ENCODE data around the gene DARS1.

DARS1 gene

DNA sequence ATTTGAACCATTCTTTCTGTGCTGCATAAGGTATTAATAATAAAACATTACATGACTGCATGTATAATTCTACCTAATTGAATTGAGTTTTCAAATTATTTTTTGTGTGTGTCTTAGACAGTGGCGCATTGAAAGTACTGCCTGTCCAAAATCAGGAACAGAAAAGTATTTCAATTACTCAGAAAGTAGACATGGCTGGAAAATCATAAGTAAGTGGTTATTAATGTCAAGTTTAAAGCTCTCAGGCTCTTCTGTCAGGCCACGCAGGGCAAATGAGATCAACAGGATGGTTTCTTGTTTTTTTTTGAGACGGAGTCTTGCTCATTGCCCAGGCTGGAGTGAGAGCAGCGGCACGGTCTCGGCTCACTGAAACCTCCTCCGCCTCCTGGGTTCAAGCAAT lies 32.4 kb upstream of the DARS1 start:
- Histone ChIP-seq H3K27ac (no peak overlapping the region), H3K36me3 (no peaks in the 10 kb centered on the region), H3K9me3 (peaks cover 4% of the 10 kb centered on the region; the same call in 1 of the 2 replicates), H4K20me1 (no peaks in the 10 kb centered on the region), H3K9ac (no peak overlapping the region), H3K27me3 (no peaks in the 10 kb centered on the region), H3K4me1 (peaks cover 61% of the 10 kb centered on the region), H3K4me3 (no peak overlapping the region), H3K4me2 (no peak overlapping the region)
- no peak for TF ChIP-seq Cebpa-rat (IDR thresholded peaks at IDR 0.05)

GRCh38 chr2:136016836-136017235 lies 31.4 kb upstream of the DARS1 start:
- Histone ChIP-seq H3K9ac (no peak overlapping the region), H3K36me3 (no peaks in the 10 kb centered on the region), H3K9me3 (peaks cover 4% of the 10 kb centered on the region; the same call in 1 of the 2 replicates), H3K4me3 (no peak overlapping the region), H3K4me2 (no peak overlapping the region), H3K4me1 (peaks cover 58% of the 10 kb centered on the region), H3K27ac (no peak overlapping the region), H4K20me1 (no peaks in the 10 kb centered on the region), H3K27me3 (no peaks in the 10 kb centered on the region)
- TF ChIP-seq Cebpa-rat (IDR thresholded peaks at IDR 0.05) = no peak

DNA sequence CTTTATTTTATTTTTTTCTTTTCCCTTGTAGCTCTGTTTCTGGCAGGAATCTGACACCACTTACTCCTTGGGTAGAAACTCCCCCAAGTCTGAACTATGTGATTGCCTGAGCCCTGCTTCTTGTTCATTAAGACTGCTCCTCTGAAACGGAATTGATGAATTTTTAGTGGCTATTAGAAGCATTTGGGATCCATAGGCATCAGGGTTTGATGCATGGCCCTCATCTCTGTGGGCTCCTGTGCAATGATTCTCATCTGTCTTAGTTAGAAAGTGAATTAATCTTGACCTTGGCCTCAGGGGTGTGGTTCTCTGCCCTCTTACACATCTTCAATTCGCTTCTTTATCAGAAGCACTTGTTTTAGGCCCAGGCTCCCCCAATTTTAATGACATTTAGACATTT lies 31.0 kb upstream of the DARS1 start:
- Histone ChIP-seq H3K4me2 (peak overlapping the region; percentile 42), H3K9ac (no peak overlapping the region), H3K27ac (no peak overlapping the region), H3K27me3 (no peaks in the 10 kb centered on the region), H4K20me1 (no peaks in the 10 kb centered on the region), H3K9me3 (peaks cover 4% of the 10 kb centered on the region; the same call in 1 of the 2 replicates), H3K36me3 (no peaks in the 10 kb centered on the region), H3K4me3 (no peak overlapping the region), H3K4me1 (peaks cover 58% of the 10 kb centered on the region)
- TF ChIP-seq Cebpa-rat (IDR thresholded peaks at IDR 0.05) = no peak

DNA sequence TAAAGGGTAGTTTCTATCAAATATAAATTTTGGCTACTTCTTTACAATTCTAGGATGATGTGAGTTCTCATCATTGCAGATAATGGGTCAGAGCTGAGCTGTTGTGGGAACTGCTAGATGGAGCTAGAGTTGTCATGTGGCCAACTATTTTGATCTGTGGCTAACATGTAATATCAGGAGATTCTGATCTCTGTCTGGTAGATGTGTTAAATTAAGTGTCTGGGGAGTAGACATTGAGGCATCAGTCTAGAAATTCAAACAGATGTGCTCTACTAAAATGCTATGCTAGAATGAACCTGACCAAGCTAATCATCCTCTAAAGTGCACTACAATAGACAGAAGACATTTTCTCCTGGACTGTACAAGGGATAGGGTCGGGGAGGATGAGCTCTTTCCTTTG lies 30.3 kb upstream of the DARS1 start:
- Histone ChIP-seq H3K27ac (no peak overlapping the region), H3K4me2 (peak overlapping the region; percentile 42)
- no peak for TF ChIP-seq Cebpa-rat (IDR thresholded peaks at IDR 0.05)

DNA sequence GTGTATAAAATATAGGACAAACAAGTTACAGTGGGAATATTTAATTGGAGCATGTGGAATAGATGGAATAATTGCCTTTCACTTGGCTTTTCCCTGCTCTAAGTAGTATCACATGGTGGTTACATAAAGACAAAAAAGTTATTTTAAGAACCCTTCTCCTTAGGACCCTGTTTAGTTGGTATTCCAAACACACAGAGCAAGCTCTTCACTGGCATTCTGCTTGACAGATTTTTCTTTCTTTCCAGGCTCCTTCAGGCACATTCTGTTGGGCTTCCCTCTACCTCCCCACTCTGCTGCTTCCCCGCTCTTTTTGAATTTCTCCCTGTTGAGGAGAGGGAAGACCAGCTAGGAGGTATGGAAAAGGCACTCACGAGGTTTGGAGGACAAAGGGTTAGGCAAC lies 29.0 kb upstream of the DARS1 start:
- H4K20me1 ChIP-seq = no peaks in the 10 kb centered on the region
- peaks cover 2% of the 10 kb centered on the region; the same call in 1 of the 2 replicates for H3K36me3 ChIP-seq
- H3K9me3 ChIP-seq = peaks cover 8% of the 10 kb centered on the region
- peaks cover 51% of the 10 kb centered on the region for H3K4me1 ChIP-seq
- no peaks in the 10 kb centered on the region for H3K27me3 ChIP-seq
- H3K9ac ChIP-seq = no peak overlapping the region
- no peak overlapping the region for H3K4me3 ChIP-seq
- no peak for TF ChIP-seq Cebpa-rat (IDR thresholded peaks at IDR 0.05)
- peak overlapping the region; percentile 42; the same call in 1 of the 2 replicates for H3K4me2 ChIP-seq
- no peak overlapping the region for H3K27ac ChIP-seq

More for the DNA sequence above, 30.3 kb upstream of the DARS1 start:
- Histone ChIP-seq H3K4me1 (peaks cover 58% of the 10 kb centered on the region), H3K4me3 (no peak overlapping the region), H3K9me3 (peaks cover 4% of the 10 kb centered on the region; the same call in 1 of the 2 replicates), H3K27me3 (no peaks in the 10 kb centered on the region), H3K36me3 (no peaks in the 10 kb centered on the region), H3K9ac (no peak overlapping the region), H4K20me1 (no peaks in the 10 kb centered on the region)

DNA sequence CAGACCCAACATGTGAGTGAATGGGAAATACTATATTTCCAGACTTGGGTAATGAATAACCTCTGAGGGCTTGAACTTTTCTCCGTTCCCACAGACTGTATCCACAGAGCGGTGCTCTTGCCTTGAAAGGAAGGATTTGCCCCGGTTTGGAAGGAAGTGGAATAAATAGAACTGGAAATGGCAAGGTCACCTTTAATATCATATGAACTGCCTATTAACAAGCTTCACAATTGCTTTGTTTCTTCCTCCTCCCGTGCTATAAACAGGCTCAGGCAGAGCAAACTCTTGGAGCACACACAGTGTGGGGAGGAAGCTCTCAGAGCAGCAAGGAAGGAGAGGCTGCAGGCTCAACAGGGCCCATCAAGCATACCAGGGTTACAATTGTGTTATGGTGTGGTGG lies 28.5 kb upstream of the DARS1 start:
- H3K36me3 ChIP-seq = peaks cover 4% of the 10 kb centered on the region; the same call in 1 of the 2 replicates
- no peak overlapping the region for H3K27ac ChIP-seq
- H3K4me2 ChIP-seq = peak overlapping the region; percentile 42
- H3K9ac ChIP-seq = no peak overlapping the region
- H4K20me1 ChIP-seq = no peaks in the 10 kb centered on the region
- H3K4me3 ChIP-seq = no peak overlapping the region
- no peak for TF ChIP-seq Cebpa-rat (IDR thresholded peaks at IDR 0.05)
- H3K4me1 ChIP-seq = peaks cover 46% of the 10 kb centered on the region
- H3K27me3 ChIP-seq = no peaks in the 10 kb centered on the region
- H3K9me3 ChIP-seq = peaks cover 10% of the 10 kb centered on the region

DNA sequence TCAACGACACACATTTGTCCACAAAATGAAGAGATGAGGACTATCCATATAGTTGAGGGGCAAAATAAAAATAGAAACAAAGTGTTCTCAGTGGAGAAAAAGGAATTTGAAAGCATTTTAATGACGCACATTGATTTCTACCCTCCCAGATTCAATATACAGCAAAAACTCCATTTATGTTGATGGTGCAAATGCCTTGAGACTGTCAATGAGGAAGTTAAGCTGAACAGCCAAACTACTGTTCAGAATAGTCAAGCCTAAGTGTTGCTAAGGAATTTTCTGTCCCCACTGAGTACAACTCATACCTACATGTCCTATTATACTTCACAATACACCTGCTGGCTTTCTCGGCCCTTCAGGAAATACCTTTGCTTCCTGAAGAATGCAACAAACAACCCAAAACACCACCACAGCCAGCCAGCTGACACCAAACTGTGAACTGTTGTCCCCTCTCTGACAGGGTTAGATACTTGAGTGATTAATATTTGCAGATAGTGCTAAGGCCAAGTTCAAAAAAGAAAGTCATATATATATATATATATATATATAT lies 27.8 kb upstream of the DARS1 start:
- H3K4me2 ChIP-seq = no peak overlapping the region
- peaks cover 48% of the 10 kb centered on the region for H3K4me1 ChIP-seq
- H3K36me3 ChIP-seq = peaks cover 4% of the 10 kb centered on the region; the same call in 1 of the 2 replicates
- peaks cover 10% of the 10 kb centered on the region for H3K9me3 ChIP-seq
- no peak overlapping the region for H3K9ac ChIP-seq
- H4K20me1 ChIP-seq = no peaks in the 10 kb centered on the region
- no peak overlapping the region for H3K4me3 ChIP-seq
- no peak for TF ChIP-seq Cebpa-rat (IDR thresholded peaks at IDR 0.05)
- H3K27ac ChIP-seq = no peak overlapping the region
- H3K27me3 ChIP-seq = no peaks in the 10 kb centered on the region

- Histone ChIP-seq H3K27ac (no peak overlapping the region), H3K36me3 (peaks cover 4% of the 10 kb centered on the region; the same call in 1 of the 2 replicates), H3K4me2 (no peak overlapping the region), H3K4me3 (no peak overlapping the region), H3K27me3 (no peaks in the 10 kb centered on the region), H4K20me1 (no peaks in the 10 kb centered on the region), H3K4me1 (peaks cover 52% of the 10 kb centered on the region), H3K9me3 (peaks cover 10% of the 10 kb centered on the region), H3K9ac (no peak overlapping the region)
- no peak for TF ChIP-seq Cebpa-rat (IDR thresholded peaks at IDR 0.05)
Measured at GRCh38 chr2:136012315-136012714, 26.9 kb upstream of the DARS1 start.

DNA sequence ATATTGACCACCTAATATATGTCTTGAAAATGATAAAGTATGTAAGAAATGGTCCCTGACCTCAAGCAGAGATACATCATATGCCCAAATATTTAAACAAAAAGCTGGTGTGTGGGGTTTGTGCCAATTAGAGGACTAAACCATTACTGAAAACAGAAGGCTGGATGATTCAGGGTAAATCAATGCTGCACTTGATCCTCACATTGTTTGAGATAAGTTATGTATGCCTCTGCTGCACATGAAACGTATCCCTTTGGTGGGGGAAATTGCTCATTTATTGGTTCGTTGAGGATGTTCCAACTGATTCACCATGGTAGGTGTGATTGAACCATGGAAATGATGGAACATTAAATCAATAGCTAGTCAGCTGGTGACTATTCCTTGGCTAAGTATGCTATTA lies 24.7 kb upstream of the DARS1 start:
- Histone ChIP-seq H3K36me3 (peaks cover 4% of the 10 kb centered on the region; the same call in 1 of the 2 replicates), H4K20me1 (no peaks in the 10 kb centered on the region), H3K27ac (no peak overlapping the region), H3K27me3 (no peaks in the 10 kb centered on the region), H3K4me2 (no peak overlapping the region), H3K4me3 (no peak overlapping the region), H3K9ac (no peak overlapping the region), H3K9me3 (peaks cover 10% of the 10 kb centered on the region), H3K4me1 (peaks cover 37% of the 10 kb centered on the region)
- TF ChIP-seq Cebpa-rat (IDR thresholded peaks at IDR 0.05) = no peak

- peaks cover 10% of the 10 kb centered on the region for H3K9me3 ChIP-seq
- no peak overlapping the region for H3K9ac ChIP-seq
- H3K4me3 ChIP-seq = no peak overlapping the region
- H4K20me1 ChIP-seq = no peaks in the 10 kb centered on the region
- H3K4me1 ChIP-seq = peaks cover 32% of the 10 kb centered on the region
- H3K27ac ChIP-seq = peak overlapping the region; percentile 54
- no peaks in the 10 kb centered on the region for H3K27me3 ChIP-seq
- TF ChIP-seq Cebpa-rat (IDR thresholded peaks at IDR 0.05) = no peak
- H3K4me2 ChIP-seq = peak overlapping the region; percentile 59
- H3K36me3 ChIP-seq = peaks cover 9% of the 10 kb centered on the region
Measured at GRCh38 chr2:136008205-136008865, 22.9 kb upstream of the DARS1 start.
